Keratinocyte (primary cell): ENCODE measurements around the gene WWC2. TPM values are rescaled to one million over a fixed set of nuclear protein-coding genes. Genes with fewer than 3 reads are reported as not detected.

ENCODE experiments used
- DNase-seq: peaks from one replicate; pipeline ENCODE4 v3.0.0-alpha.2; 2011; ENCODE audit warnings: low read depth, missing footprints, low spot score
- FAIRE-seq: peaks from 2 replicates; lab custom pipeline; 2011; peaks lifted over from hg19 to GRCh38; lab: Jason Lieb, UNC
- H2AFZ ChIP-seq: 2 replicates; pipeline ENCODE4 v1.6.0; 2012; ENCODE audit warnings: low read length, control low read depth, inconsistent platforms; ENCODE audit not compliant: control insufficient read depth
- H3K27ac ChIP-seq: 2 replicates; pipeline ENCODE4 v1.5.1; 2011; ENCODE audit warnings: low read length; ENCODE audit not compliant: control insufficient read depth, insufficient read depth
- H3K27me3 ChIP-seq: 3 replicates; pipeline ENCODE4 v1.6.0; 2011; ENCODE audit warnings: low read length; ENCODE audit not compliant: control insufficient read depth, insufficient read depth; ENCODE audit errors: extremely low read depth
- H3K36me3 ChIP-seq, 2 experiments: 2 replicates in 1 of 2; 3 replicates in 1 of 2; pipeline ENCODE4 v1.5.1; 2011; ENCODE audit warnings: low read length in 2 of 2, mild to moderate bottlenecking in 1 of 2; ENCODE audit not compliant: control insufficient read depth in 2 of 2, insufficient read depth in 2 of 2; ENCODE audit errors: extremely low read depth in 1 of 2
- H3K4me1 ChIP-seq: 3 replicates; pipeline ENCODE4 v1.5.1; 2011; ENCODE audit warnings: low read length; ENCODE audit not compliant: control insufficient read depth, insufficient read depth; ENCODE audit errors: extremely low read depth
- H3K4me2 ChIP-seq: 3 replicates; pipeline ENCODE4 v1.6.0; 2011; ENCODE audit warnings: low read depth, low read length; ENCODE audit not compliant: control insufficient read depth, insufficient read depth; ENCODE audit errors: extremely low read depth
- H3K4me3 ChIP-seq, 3 experiments: fragments of 200-600 bp in 1 of 3; sonication (generic) in 1 of 3; 2 replicates in 2 of 3; 3 replicates in 1 of 3; pipeline ENCODE4 v1.5.1; 2011 to 2016; ENCODE audit warnings: low read length in 3 of 3, mild to moderate bottlenecking in 3 of 3, control low read depth in 2 of 3, inconsistent platforms in 1 of 3, low read depth in 1 of 3, mixed read lengths in 1 of 3, mixed run types in 1 of 3, moderate library complexity in 1 of 3; ENCODE audit not compliant: control insufficient read depth in 2 of 3, insufficient read depth in 2 of 3; ENCODE audit errors: extremely low read depth in 1 of 3
- H3K79me2 ChIP-seq: 2 replicates; pipeline ENCODE4 v1.6.0; 2012; ENCODE audit warnings: low read length; ENCODE audit not compliant: control insufficient read depth, insufficient read depth
- H3K9ac ChIP-seq: 3 replicates; pipeline ENCODE4 v1.6.0; 2011; ENCODE audit warnings: low read length; ENCODE audit not compliant: control insufficient read depth, insufficient read depth; ENCODE audit errors: extremely low read depth
- H3K9me1 ChIP-seq: 3 replicates; pipeline ENCODE4 v1.6.0; 2011; ENCODE audit warnings: low read length; ENCODE audit not compliant: control insufficient read depth, insufficient read depth; ENCODE audit errors: extremely low read depth
- H3K9me3 ChIP-seq: 2 replicates; pipeline ENCODE4 v1.5.1; 2012; ENCODE audit warnings: low read depth, low read length; ENCODE audit not compliant: control insufficient read depth
- H4K20me1 ChIP-seq: 3 replicates; pipeline ENCODE4 v1.6.0; 2011; ENCODE audit warnings: low read length; ENCODE audit not compliant: control insufficient read depth, insufficient read depth; ENCODE audit errors: extremely low read depth
- CTCF ChIP-seq, 3 experiments: IDR thresholded peaks in 1 of 3; conservative IDR thresholded peaks in 1 of 3; optimal IDR thresholded peaks in 1 of 3; 2 replicates in 2 of 3; 3 replicates in 1 of 3; pipeline versions ENCODE3 to v1.5.1; 2011; ENCODE audit warnings: low read length in 3 of 3, mild to moderate bottlenecking in 3 of 3, moderate library complexity in 2 of 3, control low read depth in 1 of 3, inconsistent platforms in 1 of 3; ENCODE audit not compliant: insufficient read depth in 2 of 3; ENCODE audit errors: extremely low read depth in 1 of 3
- EZH2 ChIP-seq: IDR thresholded peaks from one replicate; pipeline ENCODE4 v1.6.1; 2012; ENCODE audit warnings: inconsistent platforms, mild to moderate bottlenecking, low read length, moderate library complexity
- dilution Hi-C: fragments of 300-500 bp; cut with MboI; formaldehyde crosslinking; loops from one replicate; pipeline ENCODE4 v1.7.0; 2020; ENCODE audit warnings: low sequenced_read_pairs; ENCODE audit not compliant: extremely low pct_ligation_motif_present
- polyA plus RNA-seq, 5 experiments: library from polyadenylated mRNA; depleted of rRNA in 3 of 5; stranded (reverse) in 3 of 5; stranded (forward) in 1 of 5; unstranded in 1 of 5; fragments of >200 nt; gene quantifications; 1 replicate in 1 of 5; 2 replicates in 3 of 5; 3 replicates in 1 of 5; pipeline versions ENCODE4 v1.2.1 to v1.2.3, GENCODE V29; 2011 to 2012; ENCODE audit warnings: missing spikeins in 2 of 5, low read depth in 1 of 5, low replicate concordance in 1 of 5

Gene WWC2
- polyA plus RNA-seq, 1 donor (not counting 4 experiments of a cell fraction or from before 2014, with no cell fraction given) = 15.4 TPM

GRCh38 chr4:183186813-183187212 is 87.8 kb downstream of the WWC2 start:
- Histone ChIP-seq H4K20me1 (no peaks in the 10 kb centered on the region), H3K9ac (no peak overlapping the region), H3K4me2 (no peak overlapping the region), H3K4me3 (no peak overlapping the region), H3K27ac (no peak overlapping the region), H3K27me3 (no peaks in the 10 kb centered on the region), H3K4me1 (peaks cover 4% of the 10 kb centered on the region), H3K79me2 (peaks cover 31% of the 10 kb centered on the region), H3K36me3 (no peaks in the 10 kb centered on the region), H3K9me1 (no peaks in the 10 kb centered on the region), H2AFZ (no peak overlapping the region), H3K9me3 (no peaks in the 10 kb centered on the region)
- no peak for DNase-seq
- dilution Hi-C loops = no loop called here
- TF ChIP-seq CTCF (optimal IDR thresholded peaks at IDR 0.05 in 1 of 3, IDR thresholded peaks at IDR 0.05 in 1 of 3, conservative IDR thresholded peaks at IDR 0.05 in 1 of 3; ENCODE audit: extremely low read depth in 1 of 3, insufficient read depth in 2 of 3, low read length in 3 of 3) = no peak
- no peak for TF ChIP-seq EZH2
- no peak for FAIRE-seq

GRCh38 chr4:183190900-183191527 is 92.0 kb downstream of the WWC2 start:
- DNase-seq (no peak), FAIRE-seq (no peak)
- Histone ChIP-seq H3K9ac (no peak overlapping the region), H3K4me1 (no peaks in the 10 kb centered on the region), H3K9me3 (no peaks in the 10 kb centered on the region), H4K20me1 (no peaks in the 10 kb centered on the region), H3K9me1 (no peaks in the 10 kb centered on the region), H3K79me2 (peaks cover 18% of the 10 kb centered on the region), H3K4me2 (no peak overlapping the region), H3K27ac (no peak overlapping the region), H3K36me3 (peaks cover 0 to 3% of the 10 kb centered on the region in 2 experiments), H3K27me3 (no peaks in the 10 kb centered on the region), H2AFZ (no peak overlapping the region), H3K4me3 (no peak overlapping the region)
- TF ChIP-seq EZH2 (no peak), CTCF (optimal IDR thresholded peaks at IDR 0.05 in 1 of 3, IDR thresholded peaks at IDR 0.05 in 1 of 3, conservative IDR thresholded peaks at IDR 0.05 in 1 of 3; ENCODE audit: extremely low read depth in 1 of 3, insufficient read depth in 2 of 3, low read length in 3 of 3) (no peak)
- dilution Hi-C loops = no loop called here
